ENCODE data around the gene LSAMP.

Gene LSAMP

GRCh38 chr3:116473602-116474001 is 28.3 kb upstream of the LSAMP start:
- Histone ChIP-seq H3K4me1 (ENCODE audit: control insufficient read depth, low read depth, low read length) (no peaks in the 10 kb centered on the region), H3K18ac (ENCODE audit: low read length) (no peak overlapping the region), H3K79me1 (ENCODE audit: low read length) (no peaks in the 10 kb centered on the region), H3K79me2 (ENCODE audit: control insufficient read depth, insufficient read depth, low read length) (no peaks in the 10 kb centered on the region), H3K4me2 (ENCODE audit: low read length) (no peak overlapping the region), H3K9ac (ENCODE audit: low read length) (no peak overlapping the region), H4K8ac (ENCODE audit: low read depth, low read length) (no peak overlapping the region), H3K4me3 (ENCODE audit: low read length) (no peak overlapping the region), H2BK120ac (ENCODE audit: low read depth, low read length) (no peak overlapping the region), H3K27ac (ENCODE audit: low read depth, low read length) (no peak overlapping the region), H2BK5ac (ENCODE audit: low read length) (no peak overlapping the region), H2AK5ac (ENCODE audit: low read length) (no peak overlapping the region), H3K4ac (ENCODE audit: low read depth, low read length) (no peak overlapping the region), H3K27me3 (ENCODE audit: insufficient read depth, low read length, poor library complexity) (no peaks in the 10 kb centered on the region), H4K5ac (ENCODE audit: low read length) (no peak overlapping the region), H3K23ac (ENCODE audit: low read length) (no peak overlapping the region), H3K36me3 (ENCODE audit: control insufficient read depth, insufficient read depth, low read length) (no peaks in the 10 kb centered on the region), H3K56ac (ENCODE audit: low read length) (no peak overlapping the region), H2BK15ac (replicated peaks; ENCODE audit: low read depth) (no peak overlapping the region)
- DNase-seq, result peak; percentile 83

GRCh38 chr3:116470605-116471197 is 25.4 kb upstream of the LSAMP start:
- no peak overlapping the region for H2BK15ac ChIP-seq (replicated peaks; ENCODE audit: low read depth)
- H3K4ac ChIP-seq (ENCODE audit: low read depth, low read length), result no peak overlapping the region
- no peak overlapping the region for H3K4me2 ChIP-seq (ENCODE audit: low read length)
- H3K18ac ChIP-seq (ENCODE audit: low read length), result no peak overlapping the region
- H3K27ac ChIP-seq (ENCODE audit: low read depth, low read length), result no peak overlapping the region
- H2BK120ac ChIP-seq (ENCODE audit: low read depth, low read length), result no peak overlapping the region
- H3K36me3 ChIP-seq (ENCODE audit: control insufficient read depth, insufficient read depth, low read length), result no peaks in the 10 kb centered on the region
- H3K56ac ChIP-seq (ENCODE audit: low read length), result no peak overlapping the region
- no peak overlapping the region for H3K23ac ChIP-seq (ENCODE audit: low read length)
- H3K9ac ChIP-seq (ENCODE audit: low read length), result no peak overlapping the region
- no peaks in the 10 kb centered on the region for H3K4me1 ChIP-seq (ENCODE audit: control insufficient read depth, low read depth, low read length)
- no peaks in the 10 kb centered on the region for H3K27me3 ChIP-seq (ENCODE audit: insufficient read depth, low read length, poor library complexity)
- no peak for DNase-seq
- no peaks in the 10 kb centered on the region for H3K79me2 ChIP-seq (ENCODE audit: control insufficient read depth, insufficient read depth, low read length)
- no peak overlapping the region for H3K4me3 ChIP-seq (ENCODE audit: low read length)
- no peak overlapping the region for H4K5ac ChIP-seq (ENCODE audit: low read length)
- no peak overlapping the region for H2BK5ac ChIP-seq (ENCODE audit: low read length)
- no CpG with 5 or more reads among the region's 4 CpGs for WGBS (ENCODE audit: extremely low coverage, insufficient coverage, low lambda C conversion rate)
- no peak overlapping the region for H2AK5ac ChIP-seq (ENCODE audit: low read length)
- no peaks in the 10 kb centered on the region for H3K79me1 ChIP-seq (ENCODE audit: low read length)
- H4K8ac ChIP-seq (ENCODE audit: low read depth, low read length), result no peak overlapping the region

- H3K4me3 ChIP-seq (ENCODE audit: low read length), result no peak overlapping the region
- WGBS (ENCODE audit: extremely low coverage, insufficient coverage, low lambda C conversion rate), result 100% methylated on average over 2 of the region's 3 CpGs
- no peak overlapping the region for H3K4me2 ChIP-seq (ENCODE audit: low read length)
- no peak overlapping the region for H2AK5ac ChIP-seq (ENCODE audit: low read length)
- no peaks in the 10 kb centered on the region for H3K79me2 ChIP-seq (ENCODE audit: control insufficient read depth, insufficient read depth, low read length)
- no peak overlapping the region for H3K27ac ChIP-seq (ENCODE audit: low read depth, low read length)
- H3K36me3 ChIP-seq (ENCODE audit: control insufficient read depth, insufficient read depth, low read length), result no peaks in the 10 kb centered on the region
- no peak overlapping the region for H2BK120ac ChIP-seq (ENCODE audit: low read depth, low read length)
- H3K18ac ChIP-seq (ENCODE audit: low read length), result no peak overlapping the region
- DNase-seq, result no peak
- H3K9ac ChIP-seq (ENCODE audit: low read length), result no peak overlapping the region
- H4K8ac ChIP-seq (ENCODE audit: low read depth, low read length), result no peak overlapping the region
- no peak overlapping the region for H3K4ac ChIP-seq (ENCODE audit: low read depth, low read length)
- no peak overlapping the region for H2BK15ac ChIP-seq (replicated peaks; ENCODE audit: low read depth)
- H3K56ac ChIP-seq (ENCODE audit: low read length), result no peak overlapping the region
- no peak overlapping the region for H4K5ac ChIP-seq (ENCODE audit: low read length)
- no peak overlapping the region for H3K23ac ChIP-seq (ENCODE audit: low read length)
- no peaks in the 10 kb centered on the region for H3K27me3 ChIP-seq (ENCODE audit: insufficient read depth, low read length, poor library complexity)
- no peaks in the 10 kb centered on the region for H3K4me1 ChIP-seq (ENCODE audit: control insufficient read depth, low read depth, low read length)
- no peak overlapping the region for H2BK5ac ChIP-seq (ENCODE audit: low read length)
- no peaks in the 10 kb centered on the region for H3K79me1 ChIP-seq (ENCODE audit: low read length)
These were observed 24.3 kb upstream of the LSAMP start for GRCh38 chr3:116469546-116469945.

GRCh38 chr3:116464276-116464798 is 19.1 kb upstream of the LSAMP start:
- no peaks in the 10 kb centered on the region for H3K79me2 ChIP-seq (ENCODE audit: control insufficient read depth, insufficient read depth, low read length)
- H4K8ac ChIP-seq (ENCODE audit: low read depth, low read length), result no peak overlapping the region
- DNase-seq, result no peak
- no peak overlapping the region for H2BK5ac ChIP-seq (ENCODE audit: low read length)
- H3K4me2 ChIP-seq (ENCODE audit: low read length), result no peak overlapping the region
- H2AK5ac ChIP-seq (ENCODE audit: low read length), result no peak overlapping the region
- no peaks in the 10 kb centered on the region for H3K36me3 ChIP-seq (ENCODE audit: control insufficient read depth, insufficient read depth, low read length)
- H3K9ac ChIP-seq (ENCODE audit: low read length), result no peak overlapping the region
- no peak overlapping the region for H3K4ac ChIP-seq (ENCODE audit: low read depth, low read length)
- no peak overlapping the region for H3K23ac ChIP-seq (ENCODE audit: low read length)
- H2BK120ac ChIP-seq (ENCODE audit: low read depth, low read length), result no peak overlapping the region
- H3K56ac ChIP-seq (ENCODE audit: low read length), result no peak overlapping the region
- H3K4me1 ChIP-seq (ENCODE audit: control insufficient read depth, low read depth, low read length), result no peaks in the 10 kb centered on the region
- no CpG with 5 or more reads among the region's 1 CpG for WGBS (ENCODE audit: extremely low coverage, insufficient coverage, low lambda C conversion rate)
- H3K27me3 ChIP-seq (ENCODE audit: insufficient read depth, low read length, poor library complexity), result no peaks in the 10 kb centered on the region
- no peaks in the 10 kb centered on the region for H3K79me1 ChIP-seq (ENCODE audit: low read length)
- no peak overlapping the region for H4K5ac ChIP-seq (ENCODE audit: low read length)
- H2BK15ac ChIP-seq (replicated peaks; ENCODE audit: low read depth), result no peak overlapping the region
- no peak overlapping the region for H3K4me3 ChIP-seq (ENCODE audit: low read length)
- no peak overlapping the region for H3K18ac ChIP-seq (ENCODE audit: low read length)
- H3K27ac ChIP-seq (ENCODE audit: low read depth, low read length), result no peak overlapping the region

GRCh38 chr3:116453666-116454346 is 8.5 kb upstream of the LSAMP start:
- WGBS (ENCODE audit: extremely low coverage, insufficient coverage, low lambda C conversion rate), result no CpG with 5 or more reads among the region's 1 CpG
- Histone ChIP-seq H3K4me2 (ENCODE audit: low read length) (no peak overlapping the region), H2BK120ac (ENCODE audit: low read depth, low read length) (no peak overlapping the region), H3K4ac (ENCODE audit: low read depth, low read length) (no peak overlapping the region), H4K5ac (ENCODE audit: low read length) (no peak overlapping the region), H2BK15ac (replicated peaks; ENCODE audit: low read depth) (no peak overlapping the region), H3K4me3 (ENCODE audit: low read length) (no peak overlapping the region), H3K27ac (ENCODE audit: low read depth, low read length) (no peak overlapping the region), H3K9ac (ENCODE audit: low read length) (no peak overlapping the region), H3K27me3 (ENCODE audit: insufficient read depth, low read length, poor library complexity) (no peaks in the 10 kb centered on the region), H2BK5ac (ENCODE audit: low read length) (no peak overlapping the region), H2AK5ac (ENCODE audit: low read length) (no peak overlapping the region), H3K79me1 (ENCODE audit: low read length) (no peaks in the 10 kb centered on the region), H3K18ac (ENCODE audit: low read length) (no peak overlapping the region), H3K36me3 (ENCODE audit: control insufficient read depth, insufficient read depth, low read length) (no peaks in the 10 kb centered on the region), H3K79me2 (ENCODE audit: control insufficient read depth, insufficient read depth, low read length) (no peaks in the 10 kb centered on the region), H3K56ac (ENCODE audit: low read length) (no peak overlapping the region), H3K4me1 (ENCODE audit: control insufficient read depth, low read depth, low read length) (no peaks in the 10 kb centered on the region), H3K23ac (ENCODE audit: low read length) (no peak overlapping the region), H4K8ac (ENCODE audit: low read depth, low read length) (no peak overlapping the region)
- no peak for DNase-seq

Data from mesendoderm (in vitro differentiated cells).